Endothelial cell of umbilical vein (primary cell): ENCODE measurements around the gene LHPP. TPM values are rescaled to one million over a fixed set of nuclear protein-coding genes. Genes with fewer than 3 reads are reported as not detected.

Experiments
- BruUV-seq: library from RNA; stranded (reverse); fragments of 400-500 nt; replicated peaks from 2 replicates; lab custom pipeline; 2021; lab: Mats Ljungman, UMichigan
- CTCF ChIA-PET: fragments of 300-600, 350-600 bp; sonication (Branson Sonifier 250); formaldehyde crosslinking; loops from one replicate; lab custom pipeline; 2021; ENCODE audit warnings: antibody characterized with exemption, inconsistent platforms; lab: Charles Lee
- POLR2A ChIA-PET: fragments of 300-600, 350-600 bp; sonication (Branson Sonifier 250); formaldehyde crosslinking; loops from one replicate; lab custom pipeline; 2021; ENCODE audit warnings: antibody characterized with exemption, inconsistent platforms; lab: Charles Lee
- DNase-seq: peaks from one replicate; pipeline ENCODE4 v3.0.0-alpha.2; 2011; ENCODE audit warnings: low read depth, low spot score
- FAIRE-seq: peaks from 2 replicates; lab custom pipeline; 2011; peaks lifted over from hg19 to GRCh38; lab: Jason Lieb, UNC
- H2AFZ ChIP-seq: 2 replicates; pipeline ENCODE4 v1.6.0; 2012; ENCODE audit warnings: low read depth, low read length, control low read depth, inconsistent platforms
- H3K27ac ChIP-seq: 2 replicates; pipeline ENCODE4 v1.5.1; 2011; ENCODE audit warnings: low read depth, mild to moderate bottlenecking, control low read depth, low read length, moderate library complexity; ENCODE audit not compliant: insufficient read depth
- H3K27me3 ChIP-seq, 2 experiments: 2 replicates each; pipeline versions ENCODE4 v1.6.0 to v1.6.1; 2011; ENCODE audit warnings: low read length in 2 of 2, mixed read lengths in 1 of 2; ENCODE audit not compliant: control insufficient read depth in 2 of 2, insufficient read depth in 2 of 2
- H3K36me3 ChIP-seq, 2 experiments: 2 replicates in 1 of 2; 3 replicates in 1 of 2; pipeline ENCODE4 v1.5.1; 2011; ENCODE audit warnings: low read length in 2 of 2, mild to moderate bottlenecking in 1 of 2, moderate library complexity in 1 of 2; ENCODE audit not compliant: control insufficient read depth in 2 of 2, insufficient read depth in 2 of 2; ENCODE audit errors: extremely low read depth in 1 of 2
- H3K4me1 ChIP-seq: 3 replicates; pipeline ENCODE4 v1.5.1; 2011; ENCODE audit warnings: mild to moderate bottlenecking, low read length; ENCODE audit not compliant: control insufficient read depth, insufficient read depth; ENCODE audit errors: extremely low read depth
- H3K4me2 ChIP-seq: 2 replicates; pipeline ENCODE4 v1.6.1; 2011; ENCODE audit warnings: low read length, control low read depth, mixed read lengths; ENCODE audit not compliant: insufficient read depth
- H3K4me3 ChIP-seq, 3 experiments: fragments of 200-600 bp in 1 of 3; sonication (generic), shearing (Covaris generic) in 1 of 3; replicated peaks in 1 of 3; 2 replicates each; pipeline ENCODE4 v1.5.1; 2011 to 2016; ENCODE audit warnings: control low read depth in 3 of 3, low read length in 3 of 3, mild to moderate bottlenecking in 2 of 3, inconsistent platforms in 1 of 3, low read depth in 1 of 3, moderate library complexity in 1 of 3; ENCODE audit not compliant: insufficient read depth in 1 of 3
- H3K79me2 ChIP-seq: 2 replicates; pipeline ENCODE4 v1.6.0; 2012; ENCODE audit warnings: low read length, inconsistent platforms; ENCODE audit not compliant: control insufficient read depth, insufficient read depth
- H3K9ac ChIP-seq: replicated peaks from 2 replicates; pipeline ENCODE3; 2011; ENCODE audit warnings: low read length, control low read depth; ENCODE audit not compliant: insufficient read depth; ENCODE audit errors: extremely low read depth
- H3K9me1 ChIP-seq: replicated peaks from 3 replicates; pipeline ENCODE4 v1.6.0; 2011; ENCODE audit warnings: mild to moderate bottlenecking, low read length; ENCODE audit not compliant: control insufficient read depth, insufficient read depth; ENCODE audit errors: extremely low read depth
- H3K9me3 ChIP-seq: replicated peaks from 2 replicates; pipeline ENCODE4 v1.5.1; 2012; ENCODE audit warnings: low read length, inconsistent platforms; ENCODE audit not compliant: control insufficient read depth, insufficient read depth
- H4K20me1 ChIP-seq: replicated peaks from 2 replicates; pipeline ENCODE3; 2011; ENCODE audit warnings: mild to moderate bottlenecking, low read length; ENCODE audit not compliant: control insufficient read depth, insufficient read depth; ENCODE audit errors: extremely low read depth
- CTCF ChIP-seq, 2 donors: IDR thresholded peaks; 1 replicate in 1 of 2; 2 replicates in 1 of 2; pipeline ENCODE4 v1.5.1; 2011; ENCODE audit warnings: low read length in 2 of 2, mild to moderate bottlenecking in 2 of 2, moderate library complexity in 2 of 2, control low read depth in 1 of 2, inconsistent platforms in 1 of 2, low read depth in 1 of 2; ENCODE audit not compliant: insufficient read depth in 1 of 2; ENCODE audit errors: extremely low read depth in 1 of 2
- EZH2 ChIP-seq: IDR thresholded peaks from 2 replicates; pipeline ENCODE4 v1.6.1; 2012; ENCODE audit warnings: borderline replicate concordance, low read depth, mild to moderate bottlenecking, moderate library complexity, low read length, inconsistent platforms; ENCODE audit not compliant: severe bottlenecking
- FOS ChIP-seq: IDR thresholded peaks from 2 replicates; pipeline ENCODE4 v1.6.1; 2011; ENCODE audit warnings: mild to moderate bottlenecking, low read length, moderate library complexity, borderline replicate concordance; ENCODE audit not compliant: insufficient read depth
- GATA2 ChIP-seq: IDR thresholded peaks from 2 replicates; pipeline ENCODE4 v1.7.0; 2011; ENCODE audit warnings: low read depth, mild to moderate bottlenecking, moderate library complexity, mixed read lengths, low read length; ENCODE audit not compliant: insufficient read length, insufficient read depth
- JUN ChIP-seq: IDR thresholded peaks from 2 replicates; pipeline ENCODE4 v1.6.1; 2011; ENCODE audit warnings: borderline replicate concordance, low read depth; ENCODE audit not compliant: insufficient read length, insufficient read depth
- MYC ChIP-seq: IDR thresholded peaks from one replicate; pipeline ENCODE4 v1.6.1; 2011; ENCODE audit warnings: mild to moderate bottlenecking, low read depth, low read length
- POLR2A ChIP-seq: IDR thresholded peaks from 2 replicates; pipeline ENCODE4 v1.6.1; 2012; ENCODE audit warnings: low read depth, mild to moderate bottlenecking, control low read depth, low read length
- POLR2AphosphoS5 ChIP-seq: IDR thresholded peaks from 2 replicates; pipeline ENCODE4 v1.6.1; 2012; ENCODE audit warnings: low read depth, mild to moderate bottlenecking, control low read depth, low read length, moderate library complexity; ENCODE audit not compliant: insufficient read depth
- dilution Hi-C: fragments of 300-500 bp; cut with MboI; formaldehyde crosslinking; loops from one replicate; pipeline ENCODE4 v1.15.0; 2019; ENCODE audit warnings: low sequenced_read_pairs; ENCODE audit not compliant: extremely low pct_ligation_motif_present
- intact Hi-C: fragments of 100-400 bp; cut with micrococcal nuclease; formaldehyde crosslinking; loops from one replicate; pipeline ENCODE4 v1.10.0; 2022
- polyA plus RNA-seq, 4 experiments: library from polyadenylated mRNA; depleted of rRNA in 3 of 4; stranded (reverse) in 3 of 4; unstranded in 1 of 4; fragments of >200 nt; gene quantifications; 2 replicates each; pipeline versions ENCODE4 v1.2.1 to v1.2.3, GENCODE V29; 2011 to 2012; ENCODE audit warnings: missing spikeins in 1 of 4
- total RNA-seq: library from RNA; stranded (reverse); gene quantifications from 2 replicates; pipeline ENCODE4 v1.2.3, GENCODE V29; 2021
- TF ChIP-seq, protein P1 (sequence below): IDR thresholded peaks from 2 replicates; pipeline ENCODE4 v1.6.1; 2011; ENCODE audit not compliant: insufficient read depth, insufficient read length

The LHPP gene
- total and polyA plus RNA-seq, 2 donors (not counting 3 experiments of a cell fraction or from before 2014, with no cell fraction given), result 5.8 to 11.2 TPM

- ChIA-PET POLR2A (no interaction called here), CTCF (no interaction called here)
- Histone ChIP-seq H3K27me3 (no peaks in the 10 kb centered on the region), H4K20me1 (no peaks in the 10 kb centered on the region), H3K4me2 (no peak overlapping the region), H3K36me3 (no peaks in the 10 kb centered on the region), H3K9me3 (no peaks in the 10 kb centered on the region), H3K27ac (no peak overlapping the region), H3K4me3 (no peak overlapping the region), H2AFZ (no peak overlapping the region), H3K4me1 (no peaks in the 10 kb centered on the region), H3K9ac (no peak overlapping the region), H3K79me2 (no peaks in the 10 kb centered on the region), H3K9me1 (no peaks in the 10 kb centered on the region)
- dilution Hi-C loops (no loop called here), intact Hi-C loops (no loop called here)
- BruUV-seq, result no TSS peak
- TF ChIP-seq MYC (no peak), EZH2 (no peak)
- TF ChIP-seq, protein P1, sequence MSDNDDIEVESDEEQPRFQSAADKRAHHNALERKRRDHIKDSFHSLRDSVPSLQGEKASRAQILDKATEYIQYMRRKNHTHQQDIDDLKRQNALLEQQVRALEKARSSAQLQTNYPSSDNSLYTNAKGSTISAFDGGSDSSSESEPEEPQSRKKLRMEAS, result no peak
- FAIRE-seq, result no peak
- no peak for DNase-seq
These were observed 2.7 kb downstream of the LHPP start for GRCh38 chr10:124464028-124464965.

DNA sequence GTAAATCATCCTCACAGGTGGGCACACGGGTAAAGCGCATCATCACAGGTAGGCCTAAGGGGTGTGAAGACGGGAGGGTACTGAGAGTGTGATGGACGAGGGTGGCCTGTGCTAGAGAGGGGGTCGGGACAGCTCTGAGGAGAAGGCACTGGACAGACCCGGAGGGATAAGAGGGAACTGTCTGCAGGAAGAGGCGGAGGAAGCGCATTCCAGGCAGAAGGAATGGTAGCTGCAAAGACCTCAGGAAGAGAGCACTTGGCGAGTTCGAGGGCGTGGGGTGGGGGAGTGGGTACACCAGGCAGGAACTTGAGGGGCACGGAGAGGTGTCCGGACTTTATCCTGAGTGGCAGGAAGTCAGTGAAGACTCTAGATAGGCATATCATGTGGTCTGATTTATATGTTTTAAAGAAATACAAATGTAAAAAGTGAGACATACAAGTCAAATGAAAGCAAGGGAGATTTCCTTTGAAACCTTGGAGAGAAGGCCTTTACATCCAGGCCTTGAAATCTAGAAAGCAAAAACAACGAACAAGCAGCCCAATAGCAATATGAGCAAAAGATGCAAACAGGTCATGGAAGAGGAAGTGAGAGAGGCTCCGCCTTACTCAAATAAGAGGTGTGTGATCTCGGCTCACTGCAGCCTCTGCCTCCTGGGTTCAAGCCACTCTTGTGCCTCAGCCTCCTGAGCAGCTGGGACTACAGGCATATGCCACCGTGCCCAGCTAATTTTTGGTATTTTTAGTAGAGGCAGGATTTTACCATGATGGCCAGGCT is 3.6 kb downstream of the LHPP start:
- Histone ChIP-seq H3K9ac (no peak overlapping the region), H3K36me3 (no peaks in the 10 kb centered on the region), H3K79me2 (no peaks in the 10 kb centered on the region), H2AFZ (no peak overlapping the region), H3K9me1 (no peaks in the 10 kb centered on the region), H3K4me2 (no peak overlapping the region), H3K9me3 (no peaks in the 10 kb centered on the region), H3K27ac (no peak overlapping the region), H3K4me3 (no peak overlapping the region), H4K20me1 (no peaks in the 10 kb centered on the region), H3K27me3 (no peaks in the 10 kb centered on the region), H3K4me1 (no peaks in the 10 kb centered on the region)
- ChIA-PET POLR2A (no interaction called here), CTCF (no interaction called here)
- dilution Hi-C loops, result no loop called here
- BruUV-seq, result no TSS peak
- FAIRE-seq (no peak), DNase-seq (no peak)
- intact Hi-C loops, result no loop called here
- TF ChIP-seq, protein P1, result no peak
- TF ChIP-seq CTCF (IDR thresholded peaks at IDR 0.05; ENCODE audit: extremely low read depth in 1 of 2, insufficient read depth in 1 of 2, low read depth in 1 of 2, low read length in 2 of 2), result no peak
- TF ChIP-seq GATA2, result no peak
- no peak for TF ChIP-seq POLR2AphosphoS5
- no peak for TF ChIP-seq JUN
- TF ChIP-seq POLR2A, result no peak
- TF ChIP-seq EZH2, result no peak
- no peak for TF ChIP-seq MYC
- no peak for TF ChIP-seq FOS
